ENCODE results near the gene PDZD8. TPM values are rescaled to one million over a fixed set of nuclear protein-coding genes. Genes with fewer than 3 reads are reported as not detected.

The PDZD8 gene
- polyA plus RNA-seq, 1 donor (not counting 4 experiments of a cell fraction or from before 2014, with no cell fraction given): 24.3 TPM

DNA sequence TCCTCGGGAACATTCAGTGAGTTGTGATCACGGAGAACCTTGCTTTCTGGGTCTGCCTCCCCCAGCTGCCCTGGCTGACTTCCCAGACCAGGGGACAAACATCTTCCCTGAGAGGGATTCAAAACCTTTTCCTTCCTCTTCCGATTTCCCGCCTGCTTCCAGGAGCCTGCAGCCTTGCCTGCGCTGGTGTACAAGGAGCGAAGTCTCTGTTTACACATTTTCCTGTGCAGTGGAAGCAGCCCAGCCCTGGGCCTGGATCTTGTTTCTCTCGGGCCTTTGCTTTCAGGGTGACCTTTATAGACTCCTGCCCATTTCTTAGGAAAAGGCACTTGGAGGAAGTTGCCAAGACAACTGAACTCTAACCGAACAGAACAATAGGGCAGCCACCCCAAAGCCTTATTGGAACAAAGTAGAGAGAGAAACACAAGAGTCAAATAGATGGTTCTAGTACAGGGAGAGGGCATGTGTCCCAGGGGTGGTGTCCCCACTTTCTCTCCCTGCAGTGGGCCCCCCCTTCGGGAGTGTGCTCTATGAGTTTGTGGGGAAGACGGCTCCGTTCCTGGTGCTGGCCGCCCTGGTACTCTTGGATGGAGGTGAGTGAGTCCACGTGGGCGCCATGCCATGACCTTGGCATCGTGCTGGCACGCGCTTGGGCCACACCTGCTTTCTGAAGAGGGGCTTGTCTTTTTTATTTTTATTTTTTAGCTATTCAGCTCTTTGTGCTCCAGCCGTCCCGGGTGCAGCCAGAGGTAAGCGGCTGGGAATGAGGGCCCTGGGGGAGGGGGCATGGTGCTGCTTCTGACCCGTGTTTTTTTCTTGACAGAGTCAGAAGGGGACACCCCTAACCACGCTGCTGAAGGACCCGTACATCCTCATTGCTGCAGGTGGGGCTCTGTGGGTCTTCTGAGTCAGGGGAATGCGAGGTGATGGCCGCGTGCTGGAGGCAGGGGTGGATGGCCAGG is 120.2 kb downstream of the PDZD8 start:
- no peak for DNase-seq (ENCODE audit: low read depth, low spot score)
- dilution Hi-C loops (cut with MboI; ENCODE audit: extremely low pct_ligation_motif_present, low sequenced_read_pairs): no loop called here
- no peaks in the 10 kb centered on the region for H3K9me3 ChIP-seq (ENCODE audit: control insufficient read depth, low read depth, low read length)
- H3K4me2 ChIP-seq (ENCODE audit: control insufficient read depth, extremely low read depth, insufficient read depth, low read depth, low read length): no peak overlapping the region
- H3K27me3 ChIP-seq (ENCODE audit: control insufficient read depth, extremely low read depth, insufficient read depth, low read length): peaks cover 14% of the 10 kb centered on the region
- no peaks in the 10 kb centered on the region for H3K36me3 ChIP-seq (ENCODE audit: control insufficient read depth in 2 of 2, extremely low read depth in 1 of 2, insufficient read depth in 2 of 2, low read length in 2 of 2)
- H3K79me2 ChIP-seq (ENCODE audit: control insufficient read depth, insufficient read depth, low read length): no peaks in the 10 kb centered on the region
- H2AFZ ChIP-seq (ENCODE audit: control insufficient read depth, low read length): no peak overlapping the region
- no peak for FAIRE-seq
- H4K20me1 ChIP-seq (ENCODE audit: control insufficient read depth, extremely low read depth, insufficient read depth, low read length): no peaks in the 10 kb centered on the region
- H3K4me1 ChIP-seq (ENCODE audit: control insufficient read depth, extremely low read depth, insufficient read depth, low read length): no peaks in the 10 kb centered on the region
- TF ChIP-seq, protein P1, sequence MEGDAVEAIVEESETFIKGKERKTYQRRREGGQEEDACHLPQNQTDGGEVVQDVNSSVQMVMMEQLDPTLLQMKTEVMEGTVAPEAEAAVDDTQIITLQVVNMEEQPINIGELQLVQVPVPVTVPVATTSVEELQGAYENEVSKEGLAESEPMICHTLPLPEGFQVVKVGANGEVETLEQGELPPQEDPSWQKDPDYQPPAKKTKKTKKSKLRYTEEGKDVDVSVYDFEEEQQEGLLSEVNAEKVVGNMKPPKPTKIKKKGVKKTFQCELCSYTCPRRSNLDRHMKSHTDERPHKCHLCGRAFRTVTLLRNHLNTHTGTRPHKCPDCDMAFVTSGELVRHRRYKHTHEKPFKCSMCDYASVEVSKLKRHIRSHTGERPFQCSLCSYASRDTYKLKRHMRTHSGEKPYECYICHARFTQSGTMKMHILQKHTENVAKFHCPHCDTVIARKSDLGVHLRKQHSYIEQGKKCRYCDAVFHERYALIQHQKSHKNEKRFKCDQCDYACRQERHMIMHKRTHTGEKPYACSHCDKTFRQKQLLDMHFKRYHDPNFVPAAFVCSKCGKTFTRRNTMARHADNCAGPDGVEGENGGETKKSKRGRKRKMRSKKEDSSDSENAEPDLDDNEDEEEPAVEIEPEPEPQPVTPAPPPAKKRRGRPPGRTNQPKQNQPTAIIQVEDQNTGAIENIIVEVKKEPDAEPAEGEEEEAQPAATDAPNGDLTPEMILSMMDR (optimal IDR thresholded peaks at IDR 0.05 in 1 of 3, IDR thresholded peaks at IDR 0.05 in 1 of 3, conservative IDR thresholded peaks at IDR 0.05 in 1 of 3; ENCODE audit: extremely low read depth in 1 of 3, insufficient read depth in 2 of 3, low read length in 3 of 3): no peak
- no peak for TF ChIP-seq EZH2 (IDR thresholded peaks at IDR 0.05; ENCODE audit: low read length)
- H3K9ac ChIP-seq (ENCODE audit: control insufficient read depth, extremely low read depth, insufficient read depth, low read length): no peak overlapping the region
- H3K27ac ChIP-seq (ENCODE audit: control insufficient read depth, insufficient read depth, low read length): no peak overlapping the region
- no peak overlapping the region for H3K4me3 ChIP-seq (ENCODE audit: control insufficient read depth in 2 of 3, extremely low read depth in 1 of 3, insufficient read depth in 2 of 3, low read depth in 1 of 3, low read length in 3 of 3)
- H3K9me1 ChIP-seq (ENCODE audit: control insufficient read depth, extremely low read depth, insufficient read depth, low read length): no peaks in the 10 kb centered on the region

DNA sequence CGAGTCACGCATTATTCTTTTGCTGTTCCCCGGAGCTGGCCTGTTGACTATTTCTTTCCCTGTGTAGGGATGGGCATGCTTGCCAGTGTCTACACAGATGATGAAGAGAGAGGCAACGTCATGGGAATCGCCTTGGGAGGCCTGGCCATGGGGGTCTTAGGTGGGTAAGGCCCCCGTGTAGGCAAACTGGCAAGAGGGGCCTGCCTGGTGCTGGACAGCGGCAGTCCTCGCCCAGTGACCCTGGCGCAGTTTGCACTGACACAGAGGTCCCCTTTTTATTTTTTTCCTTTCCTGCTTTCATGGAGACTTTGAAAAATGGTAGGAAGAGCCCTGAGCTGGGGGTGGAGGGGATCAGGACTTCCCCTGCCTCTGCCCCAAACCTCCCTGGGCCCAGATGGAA is 120.9 kb downstream of the PDZD8 start:
- Histone ChIP-seq H4K20me1 (ENCODE audit: control insufficient read depth, extremely low read depth, insufficient read depth, low read length) (no peaks in the 10 kb centered on the region), H2AFZ (ENCODE audit: control insufficient read depth, low read length) (no peak overlapping the region), H3K9me1 (ENCODE audit: control insufficient read depth, extremely low read depth, insufficient read depth, low read length) (no peaks in the 10 kb centered on the region), H3K9me3 (ENCODE audit: control insufficient read depth, low read depth, low read length) (no peaks in the 10 kb centered on the region), H3K4me1 (ENCODE audit: control insufficient read depth, extremely low read depth, insufficient read depth, low read length) (no peaks in the 10 kb centered on the region), H3K4me2 (ENCODE audit: control insufficient read depth, extremely low read depth, insufficient read depth, low read depth, low read length) (no peak overlapping the region), H3K27me3 (ENCODE audit: control insufficient read depth, extremely low read depth, insufficient read depth, low read length) (peaks cover 18% of the 10 kb centered on the region), H3K4me3 (ENCODE audit: control insufficient read depth in 2 of 3, extremely low read depth in 1 of 3, insufficient read depth in 2 of 3, low read depth in 1 of 3, low read length in 3 of 3) (no peak overlapping the region), H3K79me2 (ENCODE audit: control insufficient read depth, insufficient read depth, low read length) (no peaks in the 10 kb centered on the region), H3K36me3 (ENCODE audit: control insufficient read depth in 2 of 2, extremely low read depth in 1 of 2, insufficient read depth in 2 of 2, low read length in 2 of 2) (no peaks in the 10 kb centered on the region), H3K9ac (ENCODE audit: control insufficient read depth, extremely low read depth, insufficient read depth, low read length) (no peak overlapping the region), H3K27ac (ENCODE audit: control insufficient read depth, insufficient read depth, low read length) (no peak overlapping the region)
- DNase-seq (ENCODE audit: low read depth, low spot score) (no peak), FAIRE-seq (no peak)
- dilution Hi-C loops (cut with MboI; ENCODE audit: extremely low pct_ligation_motif_present, low sequenced_read_pairs): no loop called here
- TF ChIP-seq, protein P1 (optimal IDR thresholded peaks at IDR 0.05 in 1 of 3, IDR thresholded peaks at IDR 0.05 in 1 of 3, conservative IDR thresholded peaks at IDR 0.05 in 1 of 3; ENCODE audit: extremely low read depth in 1 of 3, insufficient read depth in 2 of 3, low read length in 3 of 3): no peak
- no peak for TF ChIP-seq EZH2 (IDR thresholded peaks at IDR 0.05; ENCODE audit: low read length)
